Trophoblast cell (in vitro differentiated cells and primary cell): ENCODE results near the gene KRTAP19-8.

Experiments used
- DNase-seq, 2 donors: peaks; one replicate each; pipeline ENCODE4 v3.0.0-alpha.2; 2016
- H2AFZ ChIP-seq: 2 replicates; pipeline ENCODE4 v1.6.1; 2013; ENCODE audit warnings: low read length, moderate library complexity, mild to moderate bottlenecking; ENCODE audit not compliant: insufficient read depth, poor library complexity
- H2AK5ac ChIP-seq: 2 replicates; pipeline ENCODE4 v1.6.1; 2013; ENCODE audit warnings: mild to moderate bottlenecking, low read length
- H2BK120ac ChIP-seq: 2 replicates; pipeline ENCODE4 v1.6.1; 2013; ENCODE audit warnings: low read length, mild to moderate bottlenecking, moderate library complexity; ENCODE audit not compliant: insufficient read depth, poor library complexity
- H2BK12ac ChIP-seq: 2 replicates; pipeline ENCODE4 v1.6.1; 2013; ENCODE audit warnings: mild to moderate bottlenecking, low read length, moderate library complexity
- H2BK5ac ChIP-seq: 2 replicates; pipeline ENCODE4 v1.6.1; 2013; ENCODE audit warnings: low read length, low read depth, moderate library complexity, mild to moderate bottlenecking; ENCODE audit not compliant: poor library complexity
- H3K14ac ChIP-seq: 2 replicates; pipeline ENCODE4 v1.6.1; 2013; ENCODE audit warnings: mild to moderate bottlenecking, low read length
- H3K18ac ChIP-seq: 2 replicates; pipeline ENCODE4 v1.6.1; 2013; ENCODE audit warnings: mild to moderate bottlenecking, low read length
- H3K23ac ChIP-seq: 2 replicates; pipeline ENCODE4 v1.6.1; 2013; ENCODE audit warnings: low read length
- H3K27ac ChIP-seq: 2 replicates; pipeline ENCODE4 v1.5.1; 2013; ENCODE audit warnings: low read depth, mild to moderate bottlenecking, inconsistent platforms, low read length, moderate library complexity
- H3K27me3 ChIP-seq: 2 replicates; pipeline ENCODE4 v1.6.1; 2013; ENCODE audit warnings: inconsistent platforms, mild to moderate bottlenecking, low read length, moderate library complexity; ENCODE audit not compliant: insufficient read depth
- H3K36me3 ChIP-seq, 2 experiments: 1 replicate in 1 of 2; 2 replicates in 1 of 2; pipeline ENCODE4 v1.6.1; 2013; ENCODE audit warnings: low read length in 2 of 2, mild to moderate bottlenecking in 2 of 2, moderate library complexity in 1 of 2; ENCODE audit not compliant: insufficient read depth in 2 of 2, control insufficient read depth in 1 of 2
- H3K4ac ChIP-seq: 2 replicates; pipeline ENCODE4 v1.6.1; 2013; ENCODE audit warnings: low read depth, mild to moderate bottlenecking, low read length, moderate library complexity
- H3K4me1 ChIP-seq, 2 experiments: 1 replicate in 1 of 2; 2 replicates in 1 of 2; pipeline ENCODE4 v1.6.1; 2013; ENCODE audit warnings: low read length in 2 of 2, mild to moderate bottlenecking in 2 of 2, moderate library complexity in 1 of 2; ENCODE audit not compliant: insufficient read depth in 2 of 2, control insufficient read depth in 1 of 2
- H3K4me2 ChIP-seq: 2 replicates; pipeline ENCODE4 v1.6.1; 2013; ENCODE audit warnings: inconsistent platforms, mild to moderate bottlenecking, low read length, moderate library complexity
- H3K4me3 ChIP-seq: 2 replicates; pipeline ENCODE4 v1.5.1; 2013; ENCODE audit warnings: mild to moderate bottlenecking, low read depth, low read length, inconsistent platforms
- H3K79me1 ChIP-seq: one replicate; pipeline ENCODE4 v1.6.1; 2013; ENCODE audit warnings: low read length
- H3K79me2 ChIP-seq: 2 replicates; pipeline ENCODE4 v1.6.1; 2013; ENCODE audit warnings: low read length, mild to moderate bottlenecking; ENCODE audit not compliant: control insufficient read depth, insufficient read depth, poor library complexity
- H3K9ac ChIP-seq: 2 replicates; pipeline ENCODE4 v1.6.1; 2013; ENCODE audit warnings: mild to moderate bottlenecking, low read length
- H3K9me3 ChIP-seq: 2 replicates; pipeline ENCODE4 v1.6.1; 2013; ENCODE audit warnings: low read depth, mild to moderate bottlenecking, control low read depth, inconsistent platforms, low read length; ENCODE audit not compliant: insufficient read depth
- H4K12ac ChIP-seq: 2 replicates; pipeline ENCODE4 v1.6.1; 2013; ENCODE audit warnings: low read depth, mild to moderate bottlenecking, low read length, moderate library complexity
- H4K8ac ChIP-seq: 2 replicates; pipeline ENCODE4 v1.6.1; 2013; ENCODE audit warnings: low read depth, mild to moderate bottlenecking, low read length, moderate library complexity
- H4K91ac ChIP-seq: one replicate; pipeline ENCODE4 v1.6.1; 2013; ENCODE audit warnings: low read depth, mild to moderate bottlenecking, low read length, moderate library complexity
- WGBS: extraction: QIAGEN DNeasy Blood & Tissue Kit; methylation state at CpG from one replicate; pipeline ENCODE4 v1.1.7; 2013; ENCODE audit warnings: missing lambda C conversion rate; ENCODE audit not compliant: insufficient read length, insufficient coverage; ENCODE audit errors: extremely low coverage; 5-methylcytosine and 5-hydroxymethylcytosine counted together

Gene KRTAP19-8

GRCh38 chr21:31078216-31078615 is 39.9 kb upstream of the KRTAP19-8 start:
- H3K27me3 ChIP-seq = no peaks in the 10 kb centered on the region
- H3K23ac ChIP-seq = no peak overlapping the region
- H4K91ac ChIP-seq = no peak overlapping the region
- H3K79me2 ChIP-seq = no peaks in the 10 kb centered on the region
- no peaks in the 10 kb centered on the region for H3K9me3 ChIP-seq
- no peak overlapping the region for H4K8ac ChIP-seq
- H2AK5ac ChIP-seq = no peak overlapping the region
- no peak overlapping the region for H3K4me3 ChIP-seq
- H3K79me1 ChIP-seq = no peaks in the 10 kb centered on the region
- no peaks in the 10 kb centered on the region for H3K4me1 ChIP-seq
- H3K14ac ChIP-seq = no peak overlapping the region
- H2BK120ac ChIP-seq = no peak overlapping the region
- H4K12ac ChIP-seq = no peak overlapping the region
- H3K27ac ChIP-seq = no peak overlapping the region
- H3K36me3 ChIP-seq = no peaks in the 10 kb centered on the region
- no peak overlapping the region for H3K9ac ChIP-seq
- H3K4ac ChIP-seq = no peak overlapping the region
- H2BK12ac ChIP-seq = no peak overlapping the region
- no peak overlapping the region for H2BK5ac ChIP-seq
- no peak overlapping the region for H2AFZ ChIP-seq
- no peak overlapping the region for H3K4me2 ChIP-seq
- no peak overlapping the region for H3K18ac ChIP-seq
- WGBS = no CpG with 5 or more reads among the region's 4 CpGs
- DNase-seq = no peak

GRCh38 chr21:31075848-31076247 is 37.6 kb upstream of the KRTAP19-8 start:
- no peak overlapping the region for H4K91ac ChIP-seq

GRCh38 chr21:31072533-31072932 is 34.3 kb upstream of the KRTAP19-8 start:
- no peaks in the 10 kb centered on the region for H3K79me1 ChIP-seq
- no peak overlapping the region for H2BK120ac ChIP-seq
- no CpG with 5 or more reads among the region's 4 CpGs for WGBS
- no peak overlapping the region for H2AFZ ChIP-seq
- H3K18ac ChIP-seq = no peak overlapping the region
- H2AK5ac ChIP-seq = no peak overlapping the region
- H3K14ac ChIP-seq = no peak overlapping the region
- no peaks in the 10 kb centered on the region for H3K36me3 ChIP-seq
- no peak overlapping the region for H2BK12ac ChIP-seq
- no peak overlapping the region for H4K8ac ChIP-seq
- H4K12ac ChIP-seq = no peak overlapping the region
- no peak overlapping the region for H3K4me2 ChIP-seq
- no peak overlapping the region for H2BK5ac ChIP-seq
- DNase-seq = no peak
- H3K4me1 ChIP-seq = no peaks in the 10 kb centered on the region
- H3K23ac ChIP-seq = no peak overlapping the region
- no peak overlapping the region for H3K4me3 ChIP-seq
- no peaks in the 10 kb centered on the region for H3K27me3 ChIP-seq
- no peak overlapping the region for H3K27ac ChIP-seq
- no peaks in the 10 kb centered on the region for H3K9me3 ChIP-seq
- H3K9ac ChIP-seq = no peak overlapping the region
- no peaks in the 10 kb centered on the region for H3K79me2 ChIP-seq
- no peak overlapping the region for H3K4ac ChIP-seq
- no peak overlapping the region for H4K91ac ChIP-seq

More at GRCh38 chr21:31075848-31076247, 37.6 kb upstream of the KRTAP19-8 start:
- Histone ChIP-seq H3K4me3 (no peak overlapping the region), H3K4me1 (no peaks in the 10 kb centered on the region), H3K14ac (no peak overlapping the region), H3K36me3 (no peaks in the 10 kb centered on the region), H3K9ac (no peak overlapping the region), H2BK120ac (no peak overlapping the region), H2BK5ac (no peak overlapping the region), H3K4ac (no peak overlapping the region), H4K12ac (no peak overlapping the region), H3K9me3 (no peaks in the 10 kb centered on the region), H3K27ac (no peak overlapping the region), H3K23ac (no peak overlapping the region), H2BK12ac (no peak overlapping the region), H3K79me2 (no peaks in the 10 kb centered on the region), H3K4me2 (no peak overlapping the region), H2AK5ac (no peak overlapping the region), H3K27me3 (no peaks in the 10 kb centered on the region), H2AFZ (no peak overlapping the region), H4K8ac (no peak overlapping the region), H3K18ac (no peak overlapping the region), H3K79me1 (no peaks in the 10 kb centered on the region)
- DNase-seq = no peak
- WGBS = no CpG with 5 or more reads among the region's 6 CpGs

- Histone ChIP-seq H3K36me3 (no peaks in the 10 kb centered on the region), H3K27ac (no peak overlapping the region)
Observed at GRCh38 chr21:31064803-31065202, 26.5 kb upstream of the KRTAP19-8 start.

More at GRCh38 chr21:31064803-31065202, 26.5 kb upstream of the KRTAP19-8 start:
- H3K4me2 ChIP-seq = no peak overlapping the region
- no peak overlapping the region for H4K12ac ChIP-seq
- no peak overlapping the region for H4K91ac ChIP-seq
- H3K4me3 ChIP-seq = no peak overlapping the region
- no peak overlapping the region for H4K8ac ChIP-seq
- no peak for DNase-seq
- no peaks in the 10 kb centered on the region for H3K27me3 ChIP-seq
- H3K18ac ChIP-seq = no peak overlapping the region
- no peak overlapping the region for H2BK120ac ChIP-seq
- no peaks in the 10 kb centered on the region for H3K9me3 ChIP-seq
- no peak overlapping the region for H2BK12ac ChIP-seq
- H2AFZ ChIP-seq = no peak overlapping the region
- H3K23ac ChIP-seq = no peak overlapping the region
- no peak overlapping the region for H2AK5ac ChIP-seq
- no peak overlapping the region for H3K4ac ChIP-seq
- H3K4me1 ChIP-seq = no peaks in the 10 kb centered on the region
- no CpG with 5 or more reads among the region's 3 CpGs for WGBS
- no peak overlapping the region for H3K9ac ChIP-seq
- H2BK5ac ChIP-seq = no peak overlapping the region
- no peaks in the 10 kb centered on the region for H3K79me2 ChIP-seq
- H3K79me1 ChIP-seq = no peaks in the 10 kb centered on the region
- H3K14ac ChIP-seq = no peak overlapping the region
